GM23338 (cell line): Measurements from ENCODE around the gene KIRREL3. TPM values are rescaled to one million over a fixed set of nuclear protein-coding genes. Genes with fewer than 3 reads are reported as not detected.

ENCODE experiments used
- CREB1 ChIP-seq: fragments of 250-450 bp; sonication (Bioruptor Pico); IDR thresholded peaks from 2 replicates; pipeline ENCODE4 v1.5.0; 2020; ENCODE audit warnings: low read depth, mild to moderate bottlenecking, moderate library complexity
- ETS1 ChIP-seq: IDR thresholded peaks from 2 replicates; pipeline ENCODE4 v1.6.1; 2016; ENCODE audit warnings: antibody characterized with exemption
- EZH2 ChIP-seq: fragments of 200-600 bp; sonication (generic); IDR thresholded peaks from one replicate; pipeline ENCODE4 v1.8.0; 2017; ENCODE audit warnings: antibody characterized with exemption, mild to moderate bottlenecking, low read depth; ENCODE audit not compliant: unreplicated experiment
- EZH2phosphoT487 ChIP-seq: fragments of 200-600 bp; sonication (generic); IDR thresholded peaks from one replicate; pipeline ENCODE4 v1.8.1; 2018; ENCODE audit warnings: antibody characterized with exemption; ENCODE audit not compliant: unreplicated experiment
- JUNB ChIP-seq: IDR thresholded peaks from one replicate; pipeline ENCODE4 v1.6.1; 2016; ENCODE audit warnings: antibody characterized with exemption; ENCODE audit not compliant: unreplicated experiment
- POLR2AphosphoS5 ChIP-seq: IDR thresholded peaks from 2 replicates; pipeline ENCODE4 v1.6.1; 2016; ENCODE audit warnings: antibody characterized with exemption, low read depth
- STAT1 ChIP-seq: IDR thresholded peaks from one replicate; pipeline ENCODE4 v1.6.1; 2016; ENCODE audit warnings: antibody characterized with exemption; ENCODE audit not compliant: unreplicated experiment
- ZNF114 ChIP-seq: fragments of 250-450 bp; sonication (Bioruptor Pico); IDR thresholded peaks from 2 replicates; pipeline ENCODE4 v1.5.0; 2020; ENCODE audit warnings: mild to moderate bottlenecking, moderate library complexity
- ZNF331 ChIP-seq: fragments of 250-450 bp; sonication (Bioruptor Pico); IDR thresholded peaks from 2 replicates; pipeline ENCODE4 v1.5.0; 2020; ENCODE audit warnings: low read depth, mild to moderate bottlenecking, moderate library complexity
- ZNF462 ChIP-seq: fragments of 250-450 bp; sonication (Bioruptor Pico); IDR thresholded peaks from 2 replicates; pipeline ENCODE4 v1.5.0; 2020; ENCODE audit warnings: mild to moderate bottlenecking, moderate library complexity
- polyA plus RNA-seq: library from polyadenylated mRNA; unstranded; fragments of >200 nt; fragmentation: Nextera tagmentation; extraction: Ambion mirVana; gene quantifications from 2 replicates; pipeline ENCODE4 v1.2.1, GENCODE V29; 2016
- total RNA-seq: library from RNA; depleted of rRNA; stranded (reverse); fragments of >200 nt; shearing (Covaris generic); gene quantifications from 2 replicates; pipeline ENCODE4 v1.2.3, GENCODE V29; 2014

The KIRREL3 gene
- total and polyA plus RNA-seq, 2 experiments from 2014 or later = 0.13 to 1.5 TPM

- TF ChIP-seq ZNF462 (CRISPR knock-in tag) (no peak), EZH2 (no peak), EZH2phosphoT487 (no peak), POLR2AphosphoS5 (no peak), ETS1 (no peak), JUNB (no peak), CREB1 (no peak), ZNF114 (CRISPR knock-in tag) (no peak), STAT1 (no peak), ZNF331 (CRISPR knock-in tag) (no peak)
Measured at GRCh38 chr11:126419801-126420697, 580.5 kb downstream of the KIRREL3 start (continued).
